ENCODE data around the gene BAG2.

DNA sequence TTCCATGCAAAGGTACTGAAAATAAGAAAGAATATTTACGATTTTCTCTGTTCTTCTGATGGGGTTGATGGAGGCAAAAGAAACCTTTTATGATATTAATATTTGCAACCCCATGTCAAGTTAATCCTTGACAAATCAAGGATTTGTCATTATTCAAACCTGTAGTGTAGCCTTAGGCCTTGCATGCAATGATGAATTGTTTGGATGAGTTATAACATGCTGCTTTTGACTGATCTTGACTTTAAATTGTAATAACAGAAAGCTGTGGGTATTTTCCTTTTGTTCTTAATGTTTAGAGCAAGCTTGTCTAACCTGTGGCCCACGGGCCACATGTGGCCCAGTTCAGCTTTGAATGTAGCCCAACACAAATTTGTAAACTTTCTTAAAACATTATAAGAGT is 13.0 kb upstream of the BAG2 start:
- TF ChIP-seq, protein P1, sequence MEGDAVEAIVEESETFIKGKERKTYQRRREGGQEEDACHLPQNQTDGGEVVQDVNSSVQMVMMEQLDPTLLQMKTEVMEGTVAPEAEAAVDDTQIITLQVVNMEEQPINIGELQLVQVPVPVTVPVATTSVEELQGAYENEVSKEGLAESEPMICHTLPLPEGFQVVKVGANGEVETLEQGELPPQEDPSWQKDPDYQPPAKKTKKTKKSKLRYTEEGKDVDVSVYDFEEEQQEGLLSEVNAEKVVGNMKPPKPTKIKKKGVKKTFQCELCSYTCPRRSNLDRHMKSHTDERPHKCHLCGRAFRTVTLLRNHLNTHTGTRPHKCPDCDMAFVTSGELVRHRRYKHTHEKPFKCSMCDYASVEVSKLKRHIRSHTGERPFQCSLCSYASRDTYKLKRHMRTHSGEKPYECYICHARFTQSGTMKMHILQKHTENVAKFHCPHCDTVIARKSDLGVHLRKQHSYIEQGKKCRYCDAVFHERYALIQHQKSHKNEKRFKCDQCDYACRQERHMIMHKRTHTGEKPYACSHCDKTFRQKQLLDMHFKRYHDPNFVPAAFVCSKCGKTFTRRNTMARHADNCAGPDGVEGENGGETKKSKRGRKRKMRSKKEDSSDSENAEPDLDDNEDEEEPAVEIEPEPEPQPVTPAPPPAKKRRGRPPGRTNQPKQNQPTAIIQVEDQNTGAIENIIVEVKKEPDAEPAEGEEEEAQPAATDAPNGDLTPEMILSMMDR (IDR thresholded peaks at IDR 0.05 in 4 of 5, conservative IDR thresholded peaks at IDR 0.05 in 1 of 5), result no peak
- TF ChIP-seq POLR2A (IDR thresholded peaks at IDR 0.05), result no peak
